H54 (cell line): ENCODE results near the gene CX3CL1.

ENCODE experiments used
- DNase-seq: peaks from one replicate; pipeline ENCODE4 v3.0.0; 2011; ENCODE audit warnings: low spot score, mixed read lengths; ENCODE audit not compliant: insufficient read length
- FAIRE-seq: peaks from 3 replicates; lab custom pipeline; 2011; peaks lifted over from hg19 to GRCh38; lab: Jason Lieb, UNC
- POLR2A ChIP-seq: IDR thresholded peaks from 2 replicates; pipeline ENCODE4 v1.6.1; 2011; ENCODE audit warnings: low read depth, mild to moderate bottlenecking, low read length

CX3CL1 gene

GRCh38 chr16:57382535-57383275, 10.4 kb downstream of the CX3CL1 start:
- no peak for FAIRE-seq
- DNase-seq = no peak
- no peak for TF ChIP-seq POLR2A

DNA sequence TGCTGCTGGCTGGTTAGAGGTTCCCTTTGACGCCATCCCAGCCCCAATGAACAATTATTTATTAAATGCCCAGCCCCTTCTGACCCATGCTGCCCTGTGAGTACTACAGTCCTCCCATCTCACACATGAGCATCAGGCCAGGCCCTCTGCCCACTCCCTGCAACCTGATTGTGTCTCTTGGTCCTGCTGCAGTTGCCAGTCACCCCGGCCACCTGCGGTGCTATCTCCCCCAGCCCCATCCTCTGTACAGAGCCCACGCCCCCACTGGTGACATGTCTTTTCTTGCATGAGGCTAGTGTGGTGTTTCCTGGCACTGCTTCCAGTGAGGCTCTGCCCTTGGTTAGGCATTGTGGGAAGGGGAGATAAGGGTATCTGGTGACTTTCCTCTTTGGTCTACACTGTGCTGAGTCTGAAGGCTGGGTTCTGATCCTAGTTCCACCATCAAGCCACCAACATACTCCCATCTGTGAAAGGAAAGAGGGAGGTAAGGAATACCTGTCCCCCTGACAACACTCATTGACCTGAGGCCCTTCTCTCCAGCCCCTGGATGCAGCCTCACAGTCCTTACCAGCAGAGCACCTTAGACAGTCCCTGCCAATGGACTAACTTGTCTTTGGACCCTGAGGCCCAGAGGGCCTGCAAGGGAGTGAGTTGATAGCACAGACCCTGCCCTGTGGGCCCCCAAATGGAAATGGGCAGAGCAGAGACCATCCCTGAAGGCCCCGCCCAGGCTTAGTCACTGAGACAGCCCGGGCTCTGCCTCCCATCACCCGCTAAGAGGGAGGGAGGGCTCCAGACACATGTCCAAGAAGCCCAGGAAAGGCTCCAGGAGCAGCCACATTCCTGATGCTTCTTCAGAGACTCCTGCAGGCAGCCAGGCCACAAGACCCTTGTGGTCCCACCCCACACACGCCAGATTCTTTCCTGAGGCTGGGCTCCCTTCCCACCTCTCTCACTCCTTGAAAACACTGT, 11.3 kb downstream of the CX3CL1 start:
- FAIRE-seq (no peak), DNase-seq (no peak)
- no peak for TF ChIP-seq POLR2A

DNA sequence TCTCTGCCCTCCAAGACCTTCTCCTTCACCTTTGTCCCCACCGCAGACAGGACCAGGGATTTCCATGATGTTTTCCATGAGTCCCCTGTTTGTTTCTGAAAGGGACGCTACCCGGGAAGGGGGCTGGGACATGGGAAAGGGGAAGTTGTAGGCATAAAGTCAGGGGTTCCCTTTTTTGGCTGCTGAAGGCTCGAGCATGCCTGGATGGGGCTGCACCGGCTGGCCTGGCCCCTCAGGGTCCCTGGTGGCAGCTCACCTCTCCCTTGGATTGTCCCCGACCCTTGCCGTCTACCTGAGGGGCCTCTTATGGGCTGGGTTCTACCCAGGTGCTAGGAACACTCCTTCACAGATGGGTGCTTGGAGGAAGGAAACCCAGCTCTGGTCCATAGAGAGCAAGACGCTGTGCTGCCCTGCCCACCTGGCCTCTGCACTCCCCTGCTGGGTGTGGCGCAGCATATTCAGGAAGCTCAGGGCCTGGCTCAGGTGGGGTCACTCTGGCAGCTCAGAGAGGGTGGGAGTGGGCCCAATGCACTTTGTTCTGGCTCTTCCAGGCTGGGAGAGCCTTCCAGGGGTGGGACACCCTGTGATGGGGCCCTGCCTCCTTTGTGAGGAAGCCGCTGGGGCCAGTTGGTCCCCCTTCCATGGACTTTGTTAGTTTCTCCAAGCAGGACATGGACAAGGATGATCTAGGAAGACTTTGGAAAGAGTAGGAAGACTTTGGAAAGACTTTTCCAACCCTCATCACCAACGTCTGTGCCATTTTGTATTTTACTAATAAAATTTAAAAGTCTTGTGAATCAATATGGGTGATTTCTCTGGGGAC, 12.2 kb downstream of the CX3CL1 start:
- DNase-seq = no peak
- no peak for TF ChIP-seq POLR2A
- FAIRE-seq = no peak

- DNase-seq (no peak), FAIRE-seq (no peak)
- no peak for TF ChIP-seq POLR2A
These were observed 12.8 kb downstream of the CX3CL1 start for GRCh38 chr16:57385083-57385482.

DNA sequence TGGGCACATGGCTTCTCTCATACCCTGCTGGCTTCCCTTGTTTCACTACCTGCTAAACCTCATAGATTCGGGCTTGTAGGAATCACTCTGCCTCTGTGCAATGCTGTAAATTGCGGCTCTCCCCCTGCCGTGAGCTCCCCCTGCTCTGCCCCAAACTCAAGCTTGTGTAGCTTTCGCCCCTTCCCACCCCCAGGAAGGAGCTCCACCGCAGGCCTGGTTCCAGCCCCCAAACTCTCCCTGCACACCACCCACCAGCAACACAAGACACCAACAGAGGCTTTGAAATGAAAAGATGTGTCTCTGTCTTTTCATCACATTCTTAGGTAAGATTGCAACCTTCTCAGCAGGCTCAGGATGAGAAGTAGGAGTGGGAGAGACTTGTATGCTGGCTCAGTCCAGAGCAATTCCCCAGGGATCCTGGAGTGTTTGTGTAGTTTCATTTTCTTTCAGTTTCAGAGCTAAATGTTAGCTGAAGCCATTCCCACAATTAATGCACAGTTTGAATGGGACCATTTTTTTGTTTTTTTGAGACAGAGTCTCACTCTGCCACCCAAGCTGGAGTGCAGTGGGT, 14.2 kb downstream of the CX3CL1 start:
- no peak for DNase-seq
- FAIRE-seq = no peak
- no peak for TF ChIP-seq POLR2A

DNA sequence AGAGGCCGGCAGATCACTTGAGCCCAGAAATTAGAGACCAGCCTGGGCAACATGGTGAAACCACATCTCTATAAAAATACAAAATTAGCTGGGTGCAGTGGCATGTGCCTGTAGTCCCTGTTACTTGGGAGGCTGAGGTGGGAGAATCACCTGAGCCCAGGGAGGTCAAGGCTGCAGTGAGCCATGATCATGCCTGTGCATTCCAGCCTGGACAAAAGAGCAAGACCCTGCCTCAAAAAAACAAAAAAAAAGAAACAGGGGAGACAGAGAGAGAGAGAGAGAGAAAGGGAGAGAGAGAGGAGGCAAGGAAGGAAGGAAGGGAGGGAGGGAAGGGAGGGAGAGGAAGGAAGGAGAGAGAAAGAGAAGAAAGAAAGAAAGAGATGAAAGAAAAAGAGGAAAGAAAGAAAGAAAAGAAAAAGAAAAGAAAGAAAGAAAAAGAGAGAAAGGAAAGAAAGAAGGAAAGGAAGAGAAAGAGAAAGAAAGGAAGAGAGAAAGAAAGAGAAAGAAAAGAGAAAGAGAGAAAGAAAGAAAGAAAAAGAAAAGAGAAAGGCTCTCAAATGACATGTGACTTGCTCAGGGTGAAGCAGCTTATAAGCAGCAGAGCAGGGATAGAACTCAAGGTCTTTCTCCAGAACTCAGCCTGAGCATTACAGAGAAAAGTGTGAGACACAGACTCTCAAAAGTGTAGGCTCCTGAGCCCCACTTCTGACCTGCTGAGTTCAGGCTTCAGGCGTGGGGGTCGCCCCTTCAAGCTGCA, 15.5 kb downstream of the CX3CL1 start:
- DNase-seq (no peak), FAIRE-seq (no peak)
- no peak for TF ChIP-seq POLR2A

DNA sequence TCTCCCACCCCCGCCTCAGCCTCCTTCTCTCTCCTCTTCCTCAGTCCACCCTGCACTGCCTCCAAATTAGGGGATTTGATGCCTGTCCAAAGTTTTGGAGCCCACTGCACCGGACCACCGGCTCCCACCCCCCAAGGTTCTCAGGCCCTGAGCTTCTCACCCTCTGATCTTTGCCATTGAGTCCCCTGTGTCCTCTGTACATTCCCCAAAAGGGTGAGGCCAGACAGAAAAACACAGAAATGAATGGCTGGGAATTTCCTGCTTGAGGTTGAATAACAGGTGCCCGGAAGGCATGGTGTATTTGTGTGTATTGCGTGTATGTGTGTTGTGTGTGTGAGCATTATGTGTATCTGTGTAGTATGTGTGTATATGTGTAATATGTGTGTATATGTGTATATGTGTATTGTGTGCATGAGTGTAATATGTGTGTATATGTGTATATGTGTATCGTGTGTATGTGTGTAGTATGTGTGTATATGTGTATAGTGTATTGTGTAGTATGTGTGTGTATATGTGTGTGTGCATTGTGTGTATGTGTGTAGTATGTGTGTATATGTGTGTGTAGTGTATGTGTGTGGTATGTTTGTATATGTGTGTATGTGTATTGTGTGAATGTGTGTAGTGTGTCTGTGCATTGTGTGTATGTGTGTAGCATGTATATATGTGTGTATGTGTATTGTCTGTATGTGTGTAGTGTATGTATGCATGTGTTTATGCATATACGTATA, 16.2 kb downstream of the CX3CL1 start:
- DNase-seq = no peak
- no peak for FAIRE-seq
- no peak for TF ChIP-seq POLR2A

DNA sequence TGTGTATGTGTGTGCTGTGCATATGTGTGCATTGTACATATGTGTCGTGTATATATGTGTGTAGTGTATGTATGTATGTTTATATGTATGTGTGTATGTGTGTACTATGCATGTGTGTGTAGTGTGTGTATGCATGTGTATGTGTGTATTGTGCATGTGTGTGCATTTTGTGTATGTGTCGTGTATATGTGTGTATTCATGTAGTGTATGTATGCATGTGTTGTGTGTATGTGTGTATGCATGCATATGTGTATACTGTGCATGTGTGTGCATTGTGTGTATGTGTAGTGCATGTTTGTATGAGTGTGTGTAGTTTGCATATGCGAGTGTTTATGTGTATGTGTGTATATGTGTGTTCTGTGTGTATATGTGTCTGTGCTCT, 16.8 kb downstream of the CX3CL1 start:
- no peak for TF ChIP-seq POLR2A
- DNase-seq = no peak
- FAIRE-seq = no peak

DNA sequence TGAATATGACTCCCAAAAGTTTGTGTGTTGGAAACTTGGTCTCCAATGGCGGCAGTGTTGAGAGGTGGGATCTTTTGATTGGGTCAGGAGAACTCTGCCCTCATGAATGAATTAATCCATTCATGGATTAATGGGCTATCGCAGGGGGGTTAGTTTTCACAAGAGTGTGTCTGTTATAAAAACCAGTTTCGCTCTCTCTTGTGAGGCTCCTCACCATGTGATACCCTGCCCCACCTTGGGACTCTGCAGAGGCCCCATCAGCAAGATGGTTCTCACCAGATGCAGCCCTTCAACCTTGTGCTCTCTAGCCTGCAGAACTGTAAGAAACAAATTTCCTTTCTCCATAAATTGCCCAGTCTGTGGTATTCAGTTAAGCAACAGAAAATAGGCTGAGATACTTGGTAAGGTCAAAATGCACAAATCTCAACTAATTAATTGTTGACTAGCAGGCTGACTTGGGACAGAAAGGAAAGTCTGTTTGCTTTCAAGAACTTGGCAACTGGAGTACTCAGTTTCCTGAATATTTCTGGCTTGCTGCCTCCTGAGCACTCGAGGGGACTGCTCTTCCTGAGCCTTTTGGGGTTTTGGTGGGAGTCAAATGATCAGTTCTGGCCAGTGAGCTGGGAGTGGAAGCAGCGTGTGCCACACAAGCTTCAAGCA, 18.5 kb downstream of the CX3CL1 start:
- TF ChIP-seq POLR2A = no peak
- DNase-seq (no peak), FAIRE-seq (no peak)

- TF ChIP-seq POLR2A = no peak
- DNase-seq (no peak), FAIRE-seq (no peak)
These were observed 19.0 kb downstream of the CX3CL1 start for GRCh38 chr16:57391300-57391699.

GRCh38 chr16:57391708-57392107, 19.4 kb downstream of the CX3CL1 start:
- DNase-seq (no peak), FAIRE-seq (no peak)
- no peak for TF ChIP-seq POLR2A

- FAIRE-seq = no peak
- TF ChIP-seq POLR2A = no peak
- no peak for DNase-seq
These were observed 20.4 kb downstream of the CX3CL1 start for GRCh38 chr16:57392694-57393093.
